ENCODE data around the gene KIF5C.

Gene KIF5C

GRCh38 chr2:148913061-148913460 lies 38.0 kb downstream of the KIF5C start:
- TF ChIP-seq CTCF (IDR thresholded peaks at IDR 0.05) = no peak
- Histone ChIP-seq H3K36me3 (no peaks in the 10 kb centered on the region), H3K27me3 (no peaks in the 10 kb centered on the region), H3K4me3 (ENCODE audit: low read depth in 1 of 2, low read length in 1 of 2) (no peak overlapping the region), H3K27ac (no peak overlapping the region), H3K9me3 (no peaks in the 10 kb centered on the region), H3K4me1 (ENCODE audit: control insufficient read depth in 1 of 2, insufficient read depth in 1 of 2, low read depth in 1 of 2, low read length in 1 of 2) (no peaks in the 10 kb centered on the region)

GRCh38 chr2:148913492-148913891 lies 38.5 kb downstream of the KIF5C start:
- H3K9me3 ChIP-seq = no peaks in the 10 kb centered on the region
- no peaks in the 10 kb centered on the region for H3K27me3 ChIP-seq
- no peak overlapping the region for H3K27ac ChIP-seq
- TF ChIP-seq CTCF (IDR thresholded peaks at IDR 0.05) = no peak
- no peak overlapping the region for H3K4me3 ChIP-seq (ENCODE audit: low read depth in 1 of 2, low read length in 1 of 2)
- no peaks in the 10 kb centered on the region for H3K36me3 ChIP-seq
- H3K4me1 ChIP-seq (ENCODE audit: control insufficient read depth in 1 of 2, insufficient read depth in 1 of 2, low read depth in 1 of 2, low read length in 1 of 2) = no peaks in the 10 kb centered on the region

GRCh38 chr2:148914463-148914862 lies 39.4 kb downstream of the KIF5C start:
- Histone ChIP-seq H3K4me3 (ENCODE audit: low read depth in 1 of 2, low read length in 1 of 2) (no peak overlapping the region), H3K27ac (no peak overlapping the region), H3K4me1 (ENCODE audit: control insufficient read depth in 1 of 2, insufficient read depth in 1 of 2, low read depth in 1 of 2, low read length in 1 of 2) (no peaks in the 10 kb centered on the region), H3K27me3 (no peaks in the 10 kb centered on the region), H3K9me3 (no peaks in the 10 kb centered on the region), H3K36me3 (no peaks in the 10 kb centered on the region)
- TF ChIP-seq CTCF (IDR thresholded peaks at IDR 0.05) = no peak

- no peak for TF ChIP-seq CTCF (IDR thresholded peaks at IDR 0.05)
- no peaks in the 10 kb centered on the region for H3K36me3 ChIP-seq
- no peaks in the 10 kb centered on the region for H3K9me3 ChIP-seq
- H3K4me3 ChIP-seq (ENCODE audit: low read depth in 1 of 2, low read length in 1 of 2) = no peak overlapping the region
- H3K27me3 ChIP-seq = no peaks in the 10 kb centered on the region
- H3K27ac ChIP-seq = no peak overlapping the region
- H3K4me1 ChIP-seq (ENCODE audit: control insufficient read depth in 1 of 2, insufficient read depth in 1 of 2, low read depth in 1 of 2, low read length in 1 of 2) = no peaks in the 10 kb centered on the region
These were observed 42.4 kb downstream of the KIF5C start for GRCh38 chr2:148917431-148917830.

GRCh38 chr2:148918554-148918953 lies 43.5 kb downstream of the KIF5C start:
- Histone ChIP-seq H3K9me3 (no peaks in the 10 kb centered on the region), H3K36me3 (no peaks in the 10 kb centered on the region), H3K4me1 (ENCODE audit: control insufficient read depth in 1 of 2, insufficient read depth in 1 of 2, low read depth in 1 of 2, low read length in 1 of 2) (no peaks in the 10 kb centered on the region), H3K27me3 (no peaks in the 10 kb centered on the region), H3K4me3 (ENCODE audit: low read depth in 1 of 2, low read length in 1 of 2) (no peak overlapping the region), H3K27ac (no peak overlapping the region)
- TF ChIP-seq CTCF (IDR thresholded peaks at IDR 0.05) = no peak

GRCh38 chr2:148920559-148920958 lies 45.5 kb downstream of the KIF5C start:
- peaks cover 2 to 6% of the 10 kb centered on the region in 2 experiments for H3K4me1 ChIP-seq (ENCODE audit: control insufficient read depth in 1 of 2, insufficient read depth in 1 of 2, low read depth in 1 of 2, low read length in 1 of 2)
- TF ChIP-seq CTCF (IDR thresholded peaks at IDR 0.05) = no peak
- no peaks in the 10 kb centered on the region for H3K9me3 ChIP-seq
- H3K27me3 ChIP-seq = no peaks in the 10 kb centered on the region
- H3K36me3 ChIP-seq = no peaks in the 10 kb centered on the region
- no peak overlapping the region for H3K27ac ChIP-seq
- H3K4me3 ChIP-seq (ENCODE audit: low read depth in 1 of 2, low read length in 1 of 2) = no peak overlapping the region

All from neutrophil (primary cell).